ENCODE results near the gene OR9A2.

The OR9A2 gene, protein sequence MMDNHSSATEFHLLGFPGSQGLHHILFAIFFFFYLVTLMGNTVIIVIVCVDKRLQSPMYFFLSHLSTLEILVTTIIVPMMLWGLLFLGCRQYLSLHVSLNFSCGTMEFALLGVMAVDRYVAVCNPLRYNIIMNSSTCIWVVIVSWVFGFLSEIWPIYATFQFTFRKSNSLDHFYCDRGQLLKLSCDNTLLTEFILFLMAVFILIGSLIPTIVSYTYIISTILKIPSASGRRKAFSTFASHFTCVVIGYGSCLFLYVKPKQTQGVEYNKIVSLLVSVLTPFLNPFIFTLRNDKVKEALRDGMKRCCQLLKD

DNA sequence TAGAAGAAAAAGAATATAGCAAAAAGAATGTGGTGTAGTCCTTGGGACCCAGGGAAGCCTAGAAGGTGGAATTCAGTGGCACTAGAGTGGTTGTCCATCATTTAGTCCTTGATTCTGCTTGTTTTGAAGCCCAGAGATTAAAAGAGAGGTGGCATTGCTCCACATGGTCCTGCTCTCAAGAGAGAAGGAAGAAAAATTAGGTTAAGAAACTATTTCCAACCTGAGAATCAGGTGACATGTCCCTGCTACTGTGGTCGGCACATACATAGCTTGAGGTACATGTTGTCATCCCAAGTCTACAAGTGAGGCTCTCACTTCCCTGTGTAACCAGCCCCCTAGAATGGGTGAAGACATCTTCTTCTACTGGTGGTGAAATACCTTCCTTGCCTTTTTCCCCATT, at the start of gene OR9A2:
TSS of gene OR9A2 (minus strand) at position 101 of the 400 bp plus-strand sequence. CDS start at position 101, 0 bp downstream.
- Histone ChIP-seq H3K9ac (ENCODE audit: low read length) (no peak within 1 kb of the TSS), H3K9me3 (ENCODE audit: control insufficient read depth, low read length) (no peaks in the 10 kb centered on the region), H3K4me1 (ENCODE audit: control insufficient read depth, insufficient read depth, low read length) (no peaks in the 10 kb centered on the region), H3K27me3 (ENCODE audit: control insufficient read depth, insufficient read depth, low read length) (no peaks in the 10 kb centered on the region), H3K36me3 (ENCODE audit: control insufficient read depth, insufficient read depth, low read length) (no peaks in the 10 kb centered on the region), H3K4me3 (ENCODE audit: low read length) (no peak within 1 kb of the TSS)

DNA sequence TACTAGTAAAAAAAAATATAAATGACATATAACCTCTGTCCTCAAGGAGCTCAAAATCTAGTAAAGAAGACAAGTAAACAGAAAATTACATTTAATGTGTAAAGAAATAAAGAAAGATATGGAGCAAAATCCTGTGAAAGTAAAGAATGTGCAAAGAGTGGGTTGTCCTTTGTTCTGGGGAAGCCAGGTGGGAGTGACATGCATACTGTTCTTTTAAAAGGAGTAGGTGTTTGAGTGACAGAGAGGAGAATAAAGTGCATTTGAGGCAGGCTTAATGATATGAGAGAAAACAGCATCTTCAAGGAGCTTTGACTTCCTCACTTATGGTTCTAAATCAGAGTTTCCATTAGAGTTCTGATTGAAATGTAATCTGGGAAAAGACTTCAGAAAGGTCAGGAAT, 47.2 kb upstream of the OR9A2 start:
- no peaks in the 10 kb centered on the region for H3K27me3 ChIP-seq (ENCODE audit: control insufficient read depth, insufficient read depth, low read length)
- H3K36me3 ChIP-seq (ENCODE audit: control insufficient read depth, insufficient read depth, low read length), result no peaks in the 10 kb centered on the region
- H3K9ac ChIP-seq (ENCODE audit: low read length), result no peak overlapping the region
- H3K9me3 ChIP-seq (ENCODE audit: control insufficient read depth, low read length), result no peaks in the 10 kb centered on the region
- no peak overlapping the region for H3K4me3 ChIP-seq (ENCODE audit: low read length)
- no peaks in the 10 kb centered on the region for H3K4me1 ChIP-seq (ENCODE audit: control insufficient read depth, insufficient read depth, low read length)

GRCh38 chr7:143073556-143073955, 46.6 kb upstream of the OR9A2 start:
- no peaks in the 10 kb centered on the region for H3K9me3 ChIP-seq (ENCODE audit: control insufficient read depth, low read length)
- H3K27me3 ChIP-seq (ENCODE audit: control insufficient read depth, insufficient read depth, low read length), result no peaks in the 10 kb centered on the region
- H3K4me3 ChIP-seq (ENCODE audit: low read length), result no peak overlapping the region
- no peaks in the 10 kb centered on the region for H3K4me1 ChIP-seq (ENCODE audit: control insufficient read depth, insufficient read depth, low read length)
- no peak overlapping the region for H3K9ac ChIP-seq (ENCODE audit: low read length)
- H3K36me3 ChIP-seq (ENCODE audit: control insufficient read depth, insufficient read depth, low read length), result no peaks in the 10 kb centered on the region

- Histone ChIP-seq H3K9ac (ENCODE audit: low read length) (no peak overlapping the region), H3K4me3 (ENCODE audit: low read length) (no peak overlapping the region), H3K4me1 (ENCODE audit: control insufficient read depth, insufficient read depth, low read length) (no peaks in the 10 kb centered on the region), H3K9me3 (ENCODE audit: control insufficient read depth, low read length) (no peaks in the 10 kb centered on the region), H3K27me3 (ENCODE audit: control insufficient read depth, insufficient read depth, low read length) (no peaks in the 10 kb centered on the region), H3K36me3 (ENCODE audit: control insufficient read depth, insufficient read depth, low read length) (no peaks in the 10 kb centered on the region)
These were observed 43.1 kb upstream of the OR9A2 start for GRCh38 chr7:143069912-143070500.

GRCh38 chr7:143068446-143068845, 41.5 kb upstream of the OR9A2 start:
- Histone ChIP-seq H3K9ac (ENCODE audit: low read length) (no peak overlapping the region), H3K4me3 (ENCODE audit: low read length) (no peak overlapping the region), H3K36me3 (ENCODE audit: control insufficient read depth, insufficient read depth, low read length) (no peaks in the 10 kb centered on the region), H3K9me3 (ENCODE audit: control insufficient read depth, low read length) (no peaks in the 10 kb centered on the region), H3K27me3 (ENCODE audit: control insufficient read depth, insufficient read depth, low read length) (no peaks in the 10 kb centered on the region), H3K4me1 (ENCODE audit: control insufficient read depth, insufficient read depth, low read length) (no peaks in the 10 kb centered on the region)

DNA sequence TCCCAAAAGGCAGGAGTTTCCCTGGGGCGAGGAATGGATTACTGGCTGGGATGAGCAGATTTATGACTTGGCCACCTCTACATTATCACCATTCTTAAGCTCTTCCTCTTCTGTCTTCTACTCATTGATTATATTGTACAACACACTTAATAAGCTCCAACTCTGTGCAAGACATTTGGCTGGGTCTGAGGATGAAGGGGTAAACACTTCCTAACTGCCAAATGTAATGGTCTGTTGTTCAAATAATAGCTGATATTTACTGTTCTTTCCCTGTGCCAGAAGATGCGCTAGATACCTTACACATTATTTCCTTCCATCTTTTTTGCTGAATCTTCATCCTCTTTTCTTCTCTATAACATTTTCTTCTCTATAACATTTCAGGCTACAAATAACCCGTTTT, 36.8 kb upstream of the OR9A2 start:
- no peak overlapping the region for H3K4me3 ChIP-seq (ENCODE audit: low read length)
- no peak overlapping the region for H3K9ac ChIP-seq (ENCODE audit: low read length)
- no peaks in the 10 kb centered on the region for H3K27me3 ChIP-seq (ENCODE audit: control insufficient read depth, insufficient read depth, low read length)
- no peaks in the 10 kb centered on the region for H3K4me1 ChIP-seq (ENCODE audit: control insufficient read depth, insufficient read depth, low read length)
- H3K9me3 ChIP-seq (ENCODE audit: control insufficient read depth, low read length), result no peaks in the 10 kb centered on the region
- H3K36me3 ChIP-seq (ENCODE audit: control insufficient read depth, insufficient read depth, low read length), result no peaks in the 10 kb centered on the region

DNA sequence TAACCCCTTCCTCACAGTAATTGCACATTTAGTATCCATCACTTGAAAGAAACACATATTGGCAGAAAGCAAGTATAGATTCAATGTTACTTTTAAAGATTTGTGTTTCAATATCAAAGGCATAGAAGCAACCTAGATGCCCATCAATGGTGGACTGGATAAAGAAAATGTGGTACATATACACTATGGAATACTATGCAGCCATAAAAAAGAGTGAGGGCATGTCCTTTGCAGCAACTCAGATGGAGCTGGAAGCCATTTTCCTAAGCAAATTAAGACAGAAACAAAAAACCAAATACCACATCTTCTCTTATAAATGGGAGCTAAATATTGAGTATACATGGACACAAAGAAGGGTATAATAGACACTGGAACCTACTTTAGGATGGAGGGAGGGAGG, 28.8 kb upstream of the OR9A2 start:
- Histone ChIP-seq H3K9ac (ENCODE audit: low read length) (no peak overlapping the region), H3K4me1 (ENCODE audit: control insufficient read depth, insufficient read depth, low read length) (no peaks in the 10 kb centered on the region), H3K27me3 (ENCODE audit: control insufficient read depth, insufficient read depth, low read length) (no peaks in the 10 kb centered on the region), H3K4me3 (ENCODE audit: low read length) (no peak overlapping the region), H3K9me3 (ENCODE audit: control insufficient read depth, low read length) (no peaks in the 10 kb centered on the region), H3K36me3 (ENCODE audit: control insufficient read depth, insufficient read depth, low read length) (no peaks in the 10 kb centered on the region)

- Histone ChIP-seq H3K9me3 (ENCODE audit: control insufficient read depth, low read length) (no peaks in the 10 kb centered on the region), H3K4me1 (ENCODE audit: control insufficient read depth, insufficient read depth, low read length) (no peaks in the 10 kb centered on the region), H3K4me3 (ENCODE audit: low read length) (no peak overlapping the region), H3K36me3 (ENCODE audit: control insufficient read depth, insufficient read depth, low read length) (no peaks in the 10 kb centered on the region), H3K27me3 (ENCODE audit: control insufficient read depth, insufficient read depth, low read length) (no peaks in the 10 kb centered on the region), H3K9ac (ENCODE audit: low read length) (no peak overlapping the region)
These were observed 27.7 kb upstream of the OR9A2 start for GRCh38 chr7:143054621-143055020.

DNA sequence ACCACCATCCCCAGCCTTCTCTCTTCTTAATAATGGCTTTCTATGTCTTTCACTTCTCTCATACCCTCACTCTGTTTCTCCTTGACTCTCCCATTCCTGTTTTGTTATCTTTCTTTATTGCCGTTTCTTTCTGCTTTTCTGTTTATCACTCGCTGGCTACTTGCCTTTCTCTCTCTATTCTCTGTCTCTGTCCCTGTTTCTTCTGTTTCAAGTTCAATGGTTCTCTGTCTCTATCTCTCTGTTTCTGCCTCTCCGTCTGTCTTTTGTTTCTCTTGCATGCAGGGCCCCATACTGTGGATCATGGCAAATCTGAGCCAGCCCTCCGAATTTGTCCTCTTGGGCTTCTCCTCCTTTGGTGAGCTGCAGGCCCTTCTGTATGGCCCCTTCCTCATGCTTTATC, 25.1 kb upstream of the OR9A2 start, which contains the start of gene OR6V1:
TSS of gene OR6V1 (plus strand) at position 301 of the 400 bp plus-strand sequence. CDS start at position 301, 0 bp downstream.
- no peaks in the 10 kb centered on the region for H3K4me1 ChIP-seq (ENCODE audit: control insufficient read depth, insufficient read depth, low read length)

DNA sequence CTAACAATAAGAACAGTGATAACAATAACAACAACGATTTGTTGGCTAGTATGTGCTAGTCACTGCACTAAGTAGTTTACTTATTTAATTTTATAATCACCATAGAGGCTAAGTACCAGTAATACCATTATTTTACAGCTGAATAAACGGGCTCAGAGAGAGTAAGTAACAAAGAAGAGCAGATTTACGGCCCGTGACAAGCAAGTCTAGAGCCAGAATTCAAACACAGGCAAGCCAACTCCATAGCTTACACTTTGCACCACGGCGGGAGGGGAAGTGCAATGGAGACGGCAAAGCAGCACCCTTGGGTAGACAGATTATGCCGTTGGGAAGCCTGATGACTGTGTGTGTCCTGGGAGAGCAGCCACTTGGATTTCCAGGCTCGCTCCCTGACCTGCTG, 24.0 kb upstream of the OR9A2 start:
- H3K27me3 ChIP-seq (ENCODE audit: control insufficient read depth, insufficient read depth, low read length), result no peaks in the 10 kb centered on the region
- no peak overlapping the region for H3K9ac ChIP-seq (ENCODE audit: low read length)
- no peaks in the 10 kb centered on the region for H3K9me3 ChIP-seq (ENCODE audit: control insufficient read depth, low read length)
- H3K36me3 ChIP-seq (ENCODE audit: control insufficient read depth, insufficient read depth, low read length), result no peaks in the 10 kb centered on the region
- H3K4me3 ChIP-seq (ENCODE audit: low read length), result no peak overlapping the region
- H3K4me1 ChIP-seq (ENCODE audit: control insufficient read depth, insufficient read depth, low read length), result no peaks in the 10 kb centered on the region

More for the DNA sequence above, 25.1 kb upstream of the OR9A2 start, which contains the start of gene OR6V1:
- no peaks in the 10 kb centered on the region for H3K9me3 ChIP-seq (ENCODE audit: control insufficient read depth, low read length)
- no peak within 1 kb of the TSS for H3K9ac ChIP-seq (ENCODE audit: low read length)
- H3K27me3 ChIP-seq (ENCODE audit: control insufficient read depth, insufficient read depth, low read length), result no peaks in the 10 kb centered on the region
- no peaks in the 10 kb centered on the region for H3K36me3 ChIP-seq (ENCODE audit: control insufficient read depth, insufficient read depth, low read length)
- H3K4me3 ChIP-seq (ENCODE audit: low read length), result no peak within 1 kb of the TSS

GRCh38 chr7:143049362-143049761, 22.4 kb upstream of the OR9A2 start:
- no peaks in the 10 kb centered on the region for H3K4me1 ChIP-seq (ENCODE audit: control insufficient read depth, insufficient read depth, low read length)
- H3K27me3 ChIP-seq (ENCODE audit: control insufficient read depth, insufficient read depth, low read length), result no peaks in the 10 kb centered on the region
- no peak overlapping the region for H3K9ac ChIP-seq (ENCODE audit: low read length)
- no peaks in the 10 kb centered on the region for H3K9me3 ChIP-seq (ENCODE audit: control insufficient read depth, low read length)
- H3K36me3 ChIP-seq (ENCODE audit: control insufficient read depth, insufficient read depth, low read length), result no peaks in the 10 kb centered on the region
- H3K4me3 ChIP-seq (ENCODE audit: low read length), result no peak overlapping the region

DNA sequence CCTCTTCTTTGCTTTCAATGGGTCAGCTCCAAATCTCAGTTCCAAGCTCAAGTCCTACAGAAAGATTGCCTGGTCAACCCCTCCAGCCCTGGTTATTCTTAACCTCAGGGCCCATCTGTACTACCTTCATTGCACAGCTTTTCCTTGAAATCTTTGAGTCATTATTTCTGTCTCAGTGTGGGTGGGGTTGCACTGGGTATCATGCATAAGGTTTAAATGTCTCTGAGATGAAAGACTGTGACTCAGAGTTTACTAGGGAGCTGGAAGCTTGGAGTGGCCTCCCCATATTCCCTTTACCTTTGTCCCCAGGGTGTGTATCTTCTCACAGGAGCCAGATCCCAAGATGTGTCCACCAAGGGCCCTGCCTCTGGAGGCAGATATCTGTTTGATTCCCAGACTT, 21.9 kb upstream of the OR9A2 start:
- no peaks in the 10 kb centered on the region for H3K36me3 ChIP-seq (ENCODE audit: control insufficient read depth, insufficient read depth, low read length)
- no peaks in the 10 kb centered on the region for H3K9me3 ChIP-seq (ENCODE audit: control insufficient read depth, low read length)
- H3K9ac ChIP-seq (ENCODE audit: low read length), result no peak overlapping the region
- no peak overlapping the region for H3K4me3 ChIP-seq (ENCODE audit: low read length)
- no peaks in the 10 kb centered on the region for H3K4me1 ChIP-seq (ENCODE audit: control insufficient read depth, insufficient read depth, low read length)
- H3K27me3 ChIP-seq (ENCODE audit: control insufficient read depth, insufficient read depth, low read length), result no peaks in the 10 kb centered on the region
